Esophagus muscularis mucosa (tissue), 4 donors: ENCODE results near the gene LAPTM5.

ENCODE experiments used
- CTCF ChIP-seq, 3 experiments: fragments of 200-600 bp in 2 of 3; fragments of 450-650 bp in 1 of 3; sonication (generic) in 2 of 3; IDR thresholded peaks; one replicate each; pipeline ENCODE4 v1.5.1; 2017 to 2019; ENCODE audit warnings: antibody characterized with exemption in 3 of 3, mild to moderate bottlenecking in 2 of 3, moderate library complexity in 1 of 3
- EP300 ChIP-seq: sonication (generic); formaldehyde crosslinking; IDR thresholded peaks from one replicate; pipeline ENCODE4 v1.6.1; 2017; ENCODE audit warnings: antibody characterized with exemption
- POLR2A ChIP-seq: fragments of 450-650 bp; IDR thresholded peaks from one replicate; pipeline ENCODE4 v1.6.1; 2017; ENCODE audit warnings: antibody characterized with exemption, moderate library complexity, mild to moderate bottlenecking, low read depth
- POLR2AphosphoS5 ChIP-seq, 2 donors: sonication (generic); formaldehyde crosslinking; IDR thresholded peaks; one replicate each; pipeline ENCODE4 v1.6.1; 2017; ENCODE audit warnings: antibody characterized with exemption in 2 of 2

GRCh38 chr1:30788580-30789387 is 31.2 kb upstream of the LAPTM5 start:
- TF ChIP-seq POLR2A (no peak), CTCF (IDR thresholded peaks at IDR 0.05) (no peak), POLR2AphosphoS5 (IDR thresholded peaks at IDR 0.05) (no peak), EP300 (no peak)
